Fibroblast of lung (primary cell): ENCODE measurements around the gene TRIM65. TPM values are rescaled to one million over a fixed set of nuclear protein-coding genes. Genes with fewer than 3 reads are reported as not detected.

ENCODE experiments used
- DNase-seq, 2 donors: peaks; one replicate each; pipeline versions ENCODE4 v3.0.0 to v3.0.0-alpha.2; 2010; ENCODE audit warnings: low read depth in 2 of 2
- H2AFZ ChIP-seq: 2 replicates; pipeline ENCODE4 v1.5.1; 2012; ENCODE audit warnings: low read length, control low read depth, inconsistent platforms
- H3K27ac ChIP-seq: 2 replicates; pipeline ENCODE4 v1.5.1; 2011; ENCODE audit warnings: low read length, control low read depth; ENCODE audit not compliant: insufficient read depth
- H3K27me3 ChIP-seq: 2 replicates; pipeline ENCODE4 v1.5.1; 2011; ENCODE audit warnings: mild to moderate bottlenecking, low read length; ENCODE audit not compliant: control insufficient read depth, insufficient read depth
- H3K36me3 ChIP-seq: 2 replicates; pipeline ENCODE4 v1.5.1; 2011; ENCODE audit warnings: low read length; ENCODE audit not compliant: control insufficient read depth, insufficient read depth
- H3K4me1 ChIP-seq: 2 replicates; pipeline ENCODE4 v1.5.1; 2011; ENCODE audit warnings: low read length; ENCODE audit not compliant: control insufficient read depth, insufficient read depth; ENCODE audit errors: extremely low read depth
- H3K4me2 ChIP-seq: 2 replicates; pipeline ENCODE4 v1.5.1; 2011; ENCODE audit warnings: low read length, control low read depth; ENCODE audit not compliant: insufficient read depth; ENCODE audit errors: extremely low read depth
- H3K4me3 ChIP-seq, 4 experiments: fragments of 200-600 bp in 1 of 4; sonication (generic) in 1 of 4; replicated peaks in 1 of 4; 2 replicates each; pipeline ENCODE4 v1.5.1; 2011 to 2016; ENCODE audit warnings: low read length in 4 of 4, low read depth in 3 of 4, mild to moderate bottlenecking in 3 of 4, control low read depth in 2 of 4, inconsistent platforms in 1 of 4, mixed read lengths in 1 of 4; ENCODE audit not compliant: insufficient read depth in 1 of 4; ENCODE audit errors: control extremely low read depth in 1 of 4
- H3K79me2 ChIP-seq: 2 replicates; pipeline ENCODE4 v1.5.1; 2012; ENCODE audit warnings: mild to moderate bottlenecking, low read length, inconsistent platforms; ENCODE audit not compliant: control insufficient read depth, insufficient read depth
- H3K9ac ChIP-seq: 2 replicates; pipeline ENCODE4 v1.5.1; 2011; ENCODE audit warnings: mild to moderate bottlenecking, low read length, control low read depth; ENCODE audit not compliant: insufficient read depth
- H3K9me3 ChIP-seq: 2 replicates; pipeline ENCODE4 v1.5.1; 2012; ENCODE audit warnings: low read depth, low read length; ENCODE audit not compliant: control insufficient read depth, insufficient read depth
- H4K20me1 ChIP-seq: 2 replicates; pipeline ENCODE4 v1.5.1; 2011; ENCODE audit warnings: low read length; ENCODE audit not compliant: control insufficient read depth, insufficient read depth; ENCODE audit errors: extremely low read depth
- CTCF ChIP-seq, 2 donors: IDR thresholded peaks in 1 of 2; conservative IDR thresholded peaks in 1 of 2; 1 replicate in 1 of 2; 2 replicates in 1 of 2; pipeline ENCODE4 v1.5.1; 2011 to 2012; ENCODE audit warnings: low read length in 2 of 2, control low read depth in 1 of 2, inconsistent platforms in 1 of 2, low read depth in 1 of 2, mild to moderate bottlenecking in 1 of 2
- EZH2 ChIP-seq: IDR thresholded peaks from 2 replicates; pipeline ENCODE4 v1.5.1; 2012; ENCODE audit warnings: low read length, control low read depth, mild to moderate bottlenecking; ENCODE audit errors: missing control alignments
- polyA plus RNA-seq, 2 donors: library from polyadenylated mRNA; depleted of rRNA in 1 of 2; stranded (reverse) in 1 of 2; unstranded in 1 of 2; fragments of >200 nt; gene quantifications; 2 replicates each; pipeline ENCODE4 v1.2.1, GENCODE V29; 2011 to 2012; ENCODE audit warnings: missing spikeins in 1 of 2
- total RNA-seq: library from RNA; depleted of rRNA; stranded (reverse); fragments of >200 nt; gene quantifications from 2 replicates; pipeline ENCODE4 v1.2.1, GENCODE V29; 2014

The TRIM65 gene
- total and polyA plus RNA-seq, 2 donors (not counting 1 experiment from before 2014, with no cell fraction given) = 4.3 to 17.2 TPM

DNA sequence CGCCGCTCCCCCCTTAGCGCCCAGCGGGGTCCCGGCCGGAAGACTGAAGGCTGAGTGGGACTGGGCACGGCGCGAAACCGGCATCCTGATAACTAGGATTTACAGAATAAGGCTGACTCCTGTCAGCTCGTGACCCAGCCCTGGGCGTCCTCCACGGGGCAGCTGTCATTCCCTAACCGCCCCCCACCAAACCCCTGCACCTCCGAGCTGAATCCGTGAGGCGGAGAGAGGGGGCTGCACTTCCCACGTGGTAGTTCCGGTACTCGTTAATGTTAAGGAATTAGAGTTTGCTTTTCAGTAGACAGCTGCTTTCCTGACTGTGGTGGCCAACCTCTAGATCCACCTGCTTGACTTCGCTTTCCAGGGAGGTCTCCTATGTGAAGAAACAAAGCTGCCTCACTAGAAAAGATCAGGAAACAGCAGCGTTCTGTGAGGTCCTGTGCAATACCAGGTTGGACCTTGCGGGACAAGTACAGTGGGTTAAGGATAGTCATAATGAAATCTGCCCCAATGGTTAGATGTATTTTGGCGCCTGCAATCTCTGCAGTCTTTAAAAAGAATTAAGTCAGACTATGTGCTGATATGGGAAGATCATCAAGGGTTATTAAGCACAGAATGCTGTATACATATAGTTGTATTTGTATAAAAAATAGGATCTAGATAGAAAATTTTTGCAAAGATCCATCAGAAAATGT is 40.5 kb downstream of the TRIM65 start:
- Histone ChIP-seq H3K9ac (peak overlapping the region; percentile 84), H3K36me3 (no peaks in the 10 kb centered on the region), H4K20me1 (no peaks in the 10 kb centered on the region), H3K4me1 (peaks cover 9% of the 10 kb centered on the region), H3K9me3 (no peaks in the 10 kb centered on the region), H3K27ac (peak overlapping the region; percentile 92), H3K4me2 (peak overlapping the region; percentile 100), H2AFZ (peak overlapping the region; percentile 71), H3K27me3 (no peaks in the 10 kb centered on the region), H3K4me3 (peak overlapping the region; percentile 71 to 96 (median 80)), H3K79me2 (peaks cover 5% of the 10 kb centered on the region)
- TF ChIP-seq CTCF (conservative IDR thresholded peaks at IDR 0.05 in 1 of 2, IDR thresholded peaks at IDR 0.05 in 1 of 2; ENCODE audit: low read depth in 1 of 2, low read length in 2 of 2) (no peak), EZH2 (no peak)
- DNase-seq = no peak

DNA sequence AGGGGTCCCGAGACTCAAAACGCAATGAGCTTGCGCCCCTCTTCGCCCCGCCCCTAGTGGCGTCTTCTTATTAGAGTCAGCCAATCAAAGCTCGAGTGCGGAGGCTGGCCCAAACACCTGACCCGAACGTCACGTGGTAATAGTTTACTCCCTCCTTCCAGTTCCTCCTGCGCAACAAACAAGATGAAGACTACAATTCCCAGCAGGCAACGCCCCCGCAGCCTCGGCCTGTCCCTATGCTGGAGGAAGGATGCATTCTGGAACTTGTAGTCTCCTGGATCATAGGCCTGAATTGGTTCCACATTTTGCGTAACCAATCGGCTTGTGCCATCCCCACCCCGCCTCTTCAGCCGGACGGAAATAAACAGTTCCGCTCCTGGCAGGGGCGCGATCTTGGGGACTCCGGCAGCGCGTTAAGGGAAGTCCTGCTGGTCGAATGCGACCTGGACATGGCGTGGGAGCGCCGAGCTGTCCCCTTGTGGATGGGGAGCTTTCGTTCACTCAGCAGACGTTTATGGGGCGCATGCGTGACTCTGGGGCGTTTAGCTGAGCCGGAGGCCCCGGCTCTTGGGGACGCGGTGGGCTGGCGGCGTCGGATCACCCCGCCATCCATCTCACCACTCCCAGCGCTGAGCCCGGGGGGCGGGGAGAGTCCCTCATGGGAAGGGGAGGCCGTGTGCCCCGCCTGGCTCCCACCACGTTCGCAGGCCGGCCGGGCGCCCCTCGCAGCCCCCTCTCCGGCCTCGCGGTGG is 41.3 kb downstream of the TRIM65 start, which contains the start of gene WBP2:
Gene WBP2 (minus strand): TSS at position 26 of the 752 bp plus-strand sequence. CDS start 38 bp downstream, outside the sequence.
- Histone ChIP-seq H3K9me3 (no peaks in the 10 kb centered on the region), H3K4me3 (peak within 1 kb of the TSS; percentile 75 to 96 (median 88)), H4K20me1 (no peaks in the 10 kb centered on the region), H3K9ac (peak within 1 kb of the TSS; percentile 84), H3K79me2 (peaks cover 5% of the 10 kb centered on the region), H3K36me3 (no peaks in the 10 kb centered on the region), H3K27me3 (no peaks in the 10 kb centered on the region), H3K27ac (peak within 1 kb of the TSS; percentile 92), H3K4me2 (peak within 1 kb of the TSS; percentile 100), H2AFZ (peak within 1 kb of the TSS; percentile 85), H3K4me1 (peaks cover 9% of the 10 kb centered on the region)
- peak; percentile 100 for DNase-seq
- peak; percentile 9 to 37 for TF ChIP-seq CTCF (conservative IDR thresholded peaks at IDR 0.05 in 1 of 2, IDR thresholded peaks at IDR 0.05 in 1 of 2; ENCODE audit: low read depth in 1 of 2, low read length in 2 of 2)
- no peak for TF ChIP-seq EZH2

GRCh38 chr17:75854881-75855309 is 41.9 kb downstream of the TRIM65 start:
- Histone ChIP-seq H3K4me1 (peaks cover 9% of the 10 kb centered on the region), H3K9ac (peak overlapping the region; percentile 67), H3K9me3 (no peaks in the 10 kb centered on the region), H3K4me2 (peak overlapping the region; percentile 90), H3K27ac (peak overlapping the region; percentile 74), H3K79me2 (peaks cover 5% of the 10 kb centered on the region), H3K36me3 (peaks cover under 1% of the 10 kb centered on the region), H3K4me3 (peak overlapping the region; percentile 62 to 96 (median 78)), H4K20me1 (no peaks in the 10 kb centered on the region), H3K27me3 (no peaks in the 10 kb centered on the region), H2AFZ (no peak overlapping the region)
- TF ChIP-seq CTCF (conservative IDR thresholded peaks at IDR 0.05 in 1 of 2, IDR thresholded peaks at IDR 0.05 in 1 of 2; ENCODE audit: low read depth in 1 of 2, low read length in 2 of 2) (peak in 1 of 2 donors; percentile 6), EZH2 (no peak)
- no peak for DNase-seq
